Gastrocnemius medialis (tissue), 4 donors: ENCODE results near the gene TMEM52. TPM values are rescaled to one million over a fixed set of nuclear protein-coding genes. Genes with fewer than 3 reads are reported as not detected.
"Not testable (repeated sequence)": the region's sequence is repeated elsewhere in the genome, so short reads cannot be mapped to it uniquely, and the experiment has no call there.

Experiments used
- ATAC-seq, 2 donors: fragments of 150-250 bp; one replicate each; pipeline ENCODE4 v1.9.1; 2016
- DNase-seq, 2 donors: peaks; one replicate each; pipeline ENCODE4 v3.0.0-alpha.2; 2019
- H3K27ac ChIP-seq, 4 donors: fragments of 200-600 bp; sonication (generic); 1 replicate in 1 of 4; 2 replicates in 3 of 4; pipeline ENCODE4 v1.5.1; 2016 to 2018; ENCODE audit warnings: mild to moderate bottlenecking in 2 of 4, moderate library complexity in 1 of 4
- H3K27me3 ChIP-seq, 3 donors: fragments of 200-600 bp; sonication (generic) in 2 of 3; 1 replicate in 1 of 3; 2 replicates in 2 of 3; pipeline versions ENCODE4 v1.5.1 to v1.6.0; 2016 to 2019; ENCODE audit warnings: mild to moderate bottlenecking in 1 of 3, moderate library complexity in 1 of 3
- H3K36me3 ChIP-seq, 2 donors: fragments of 200-600 bp; sonication (generic) in 1 of 2; one replicate each; pipeline ENCODE4 v1.5.1; 2017 to 2018
- H3K4me1 ChIP-seq, 2 donors: fragments of 200-600 bp; sonication (generic) in 1 of 2; one replicate each; pipeline ENCODE4 v1.5.1; 2016 to 2017; ENCODE audit warnings: mild to moderate bottlenecking in 2 of 2
- H3K4me3 ChIP-seq, 4 donors: fragments of 200-600 bp; sonication (generic) in 3 of 4; 1 replicate in 1 of 4; 2 replicates in 3 of 4; pipeline ENCODE4 v1.5.1; 2016 to 2019; ENCODE audit warnings: mild to moderate bottlenecking in 2 of 4
- H3K9me3 ChIP-seq, 3 donors: fragments of 200-600 bp; sonication (generic) in 2 of 3; 1 replicate in 1 of 3; 2 replicates in 2 of 3; pipeline ENCODE4 v1.5.1; 2016 to 2019
- CTCF ChIP-seq, 5 experiments: fragments of 450-650 bp in 3 of 5; fragments of 200-600 bp in 2 of 5; sonication (generic) in 2 of 5; IDR thresholded peaks in 4 of 5; conservative IDR thresholded peaks in 1 of 5; 1 replicate in 4 of 5; 2 replicates in 1 of 5; pipeline ENCODE4 v1.5.1; 2016 to 2019; ENCODE audit warnings: antibody characterized with exemption in 5 of 5, mild to moderate bottlenecking in 3 of 5, moderate library complexity in 3 of 5
- POLR2A ChIP-seq, 2 donors: fragments of 450-650 bp; IDR thresholded peaks; one replicate each; pipeline ENCODE4 v1.6.1; 2017; ENCODE audit warnings: antibody characterized with exemption in 2 of 2, mild to moderate bottlenecking in 2 of 2, moderate library complexity in 2 of 2
- in situ Hi-C, 4 donors: fragments of 200-750 bp; cut with MboI; loops; one replicate each; pipeline versions ENCODE4 v1.15.0 to v1.8.0; 2017; ENCODE audit warnings: low sequenced_read_pairs in 4 of 4
- intact Hi-C: fragments of 100-400 bp; cut with DNase I; formaldehyde crosslinking; loops from one replicate; pipeline ENCODE4 v1.15.1; 2023; ENCODE audit warnings: low total_unique reads
- total RNA-seq, 4 donors: library from RNA; depleted of rRNA; stranded (reverse); fragments of >200 nt; gene quantifications; one replicate each; pipeline versions ENCODE4 v1.1.0 to v1.2.3, GENCODE V29; 2016

The TMEM52 gene
- total RNA-seq, 4 donors from 2014 or later, result 43.3 to 155 (median 67.2) TPM

GRCh38 chr1:1938613-1939295, 19.7 kb upstream of the TMEM52 start:
- in situ Hi-C loops, result no loop called here
- Histone ChIP-seq H3K4me3 (no peak overlapping the region), H3K36me3 (no peaks in the 10 kb centered on the region), H3K4me1 (no peaks in the 10 kb centered on the region), H3K27ac (no peak overlapping the region), H3K27me3 (peaks cover 4 to 15% (median 8%) of the 10 kb centered on the region in 3 donors), H3K9me3 (no peaks in the 10 kb centered on the region)
- intact Hi-C loops, result no loop called here
- ATAC-seq, result no peak
- DNase-seq, result no peak
- TF ChIP-seq POLR2A (IDR thresholded peaks at IDR 0.05) (no peak), CTCF (IDR thresholded peaks at IDR 0.05 in 4 of 5, conservative IDR thresholded peaks at IDR 0.05 in 1 of 5) (no peak)

GRCh38 chr1:1938276-1938573, 19.1 kb upstream of the TMEM52 start:
- intact Hi-C loops, result no loop called here
- DNase-seq, result no peak
- H3K27me3 ChIP-seq, result peaks cover 4 to 13% (median 8%) of the 10 kb centered on the region in 3 donors

GRCh38 chr1:1937549-1938275, 18.6 kb upstream of the TMEM52 start:
- TF ChIP-seq CTCF (IDR thresholded peaks at IDR 0.05 in 4 of 5, conservative IDR thresholded peaks at IDR 0.05 in 1 of 5) (no peak), POLR2A (IDR thresholded peaks at IDR 0.05) (no peak)
- ATAC-seq (no peak), DNase-seq (no peak)
- Histone ChIP-seq H3K4me3 (no peak overlapping the region), H3K27me3 (peaks cover 4 to 13% (median 8%) of the 10 kb centered on the region in 3 donors), H3K4me1 (no peaks in the 10 kb centered on the region), H3K27ac (no peak overlapping the region), H3K9me3 (no peaks in the 10 kb centered on the region), H3K36me3 (no peaks in the 10 kb centered on the region)
- intact Hi-C loops, result no loop called here
- in situ Hi-C loops, result no loop called here

More at GRCh38 chr1:1938276-1938573, 19.1 kb upstream of the TMEM52 start:
- Histone ChIP-seq H3K9me3 (no peaks in the 10 kb centered on the region), H3K27ac (no peak overlapping the region), H3K4me3 (no peak overlapping the region), H3K36me3 (no peaks in the 10 kb centered on the region), H3K4me1 (no peaks in the 10 kb centered on the region)
- ATAC-seq, result no peak
- in situ Hi-C loops, result no loop called here
- no peak for TF ChIP-seq CTCF (IDR thresholded peaks at IDR 0.05 in 4 of 5, conservative IDR thresholded peaks at IDR 0.05 in 1 of 5)
- TF ChIP-seq POLR2A (IDR thresholded peaks at IDR 0.05), result no peak

- Histone ChIP-seq H3K9me3 (no peaks in the 10 kb centered on the region), H3K36me3 (no peaks in the 10 kb centered on the region), H3K4me3 (no peak overlapping the region), H3K27me3 (peaks cover 3 to 11% (median 4%) of the 10 kb centered on the region in 3 donors), H3K27ac (no peak overlapping the region), H3K4me1 (no peaks in the 10 kb centered on the region)
- no peak for TF ChIP-seq CTCF (IDR thresholded peaks at IDR 0.05 in 4 of 5, conservative IDR thresholded peaks at IDR 0.05 in 1 of 5)
- no peak for TF ChIP-seq POLR2A (IDR thresholded peaks at IDR 0.05)
- in situ Hi-C loops (no loop called here), intact Hi-C loops (no loop called here)
- DNase-seq (no peak), ATAC-seq (no peak)
Measured at GRCh38 chr1:1937061-1937460, 18.0 kb upstream of the TMEM52 start.

GRCh38 chr1:1934848-1935247, 15.8 kb upstream of the TMEM52 start:
- H3K36me3 ChIP-seq, intact Hi-C loops, in situ Hi-C loops, H3K4me1 ChIP-seq, H3K9me3 ChIP-seq, H3K27me3 ChIP-seq, ATAC-seq, H3K27ac ChIP-seq, DNase-seq, H3K4me3 ChIP-seq: not testable (repeated sequence)
